Hepatocyte (in vitro differentiated cells): ENCODE measurements around the gene SNHG17.

Experiments
- EZH2 ChIP-seq: fragments of 200-600 bp; sonication (generic); IDR thresholded peaks from 2 replicates; pipeline ENCODE4 v1.6.1; 2016; ENCODE audit warnings: antibody characterized with exemption, mild to moderate bottlenecking, borderline replicate concordance
- EZH2phosphoT487 ChIP-seq: fragments of 200-600 bp; sonication (generic); IDR thresholded peaks from one replicate; pipeline ENCODE4 v1.6.1; 2018; ENCODE audit warnings: antibody characterized with exemption, mild to moderate bottlenecking, low read depth, moderate library complexity; ENCODE audit not compliant: unreplicated experiment, severe bottlenecking
- TF ChIP-seq, protein P1 (sequence below): fragments of 200-600 bp; sonication (generic); IDR thresholded peaks from 2 replicates; pipeline ENCODE4 v1.5.1; 2016; ENCODE audit warnings: antibody characterized with exemption, mild to moderate bottlenecking; ENCODE audit not compliant: poor library complexity

DNA sequence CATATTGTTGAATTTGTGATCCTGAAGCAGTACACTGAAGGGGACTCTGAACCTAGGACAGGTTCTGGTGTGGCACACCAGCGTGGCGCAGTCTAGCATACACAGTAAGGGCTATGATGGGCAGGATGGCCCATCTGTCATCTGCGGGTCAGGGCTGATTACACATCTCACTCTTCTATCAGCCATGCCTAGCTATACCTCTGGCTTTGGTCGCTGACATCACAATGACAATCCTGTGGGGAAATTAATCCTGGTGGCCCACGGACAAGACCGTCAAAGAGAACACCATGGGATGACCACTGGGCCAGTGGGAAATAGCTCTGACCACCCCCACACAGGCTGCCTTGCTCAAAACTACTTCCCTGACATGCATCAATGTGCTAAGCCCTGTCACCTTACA is 2.8 kb downstream of the SNHG17 start:
- TF ChIP-seq, protein P1, sequence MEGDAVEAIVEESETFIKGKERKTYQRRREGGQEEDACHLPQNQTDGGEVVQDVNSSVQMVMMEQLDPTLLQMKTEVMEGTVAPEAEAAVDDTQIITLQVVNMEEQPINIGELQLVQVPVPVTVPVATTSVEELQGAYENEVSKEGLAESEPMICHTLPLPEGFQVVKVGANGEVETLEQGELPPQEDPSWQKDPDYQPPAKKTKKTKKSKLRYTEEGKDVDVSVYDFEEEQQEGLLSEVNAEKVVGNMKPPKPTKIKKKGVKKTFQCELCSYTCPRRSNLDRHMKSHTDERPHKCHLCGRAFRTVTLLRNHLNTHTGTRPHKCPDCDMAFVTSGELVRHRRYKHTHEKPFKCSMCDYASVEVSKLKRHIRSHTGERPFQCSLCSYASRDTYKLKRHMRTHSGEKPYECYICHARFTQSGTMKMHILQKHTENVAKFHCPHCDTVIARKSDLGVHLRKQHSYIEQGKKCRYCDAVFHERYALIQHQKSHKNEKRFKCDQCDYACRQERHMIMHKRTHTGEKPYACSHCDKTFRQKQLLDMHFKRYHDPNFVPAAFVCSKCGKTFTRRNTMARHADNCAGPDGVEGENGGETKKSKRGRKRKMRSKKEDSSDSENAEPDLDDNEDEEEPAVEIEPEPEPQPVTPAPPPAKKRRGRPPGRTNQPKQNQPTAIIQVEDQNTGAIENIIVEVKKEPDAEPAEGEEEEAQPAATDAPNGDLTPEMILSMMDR, result no peak
- TF ChIP-seq EZH2 (no peak), EZH2phosphoT487 (no peak)
